CD4-positive, alpha-beta T cell (primary cell): ENCODE data around the gene SAXO1. TPM values are rescaled to one million over a fixed set of nuclear protein-coding genes. Genes with fewer than 3 reads are reported as not detected.

Source experiments
- ATAC-seq: fragments of 200-7000 bp; cut with Tn5 transposase; one replicate; pipeline ENCODE4 v1.10.0; 2022; ENCODE audit warnings: mild to moderate bottlenecking; ENCODE audit not compliant: poor library complexity
- CTCF ChIA-PET: fragments of 350-600 bp; sonication (Branson Sonifier 250); formaldehyde crosslinking; loops from one replicate; lab custom pipeline; 2021; ENCODE audit warnings: antibody characterized with exemption, inconsistent platforms; lab: Charles Lee
- POLR2A ChIA-PET: fragments of 350-600 bp; sonication (Branson Sonifier 250); formaldehyde crosslinking; loops from one replicate; lab custom pipeline; 2021; ENCODE audit warnings: antibody characterized with exemption, inconsistent platforms; lab: Charles Lee
- DNase-seq, 14 experiments: peaks; one replicate each; pipeline ENCODE4 v3.0.0-alpha.2; 2013 to 2020; ENCODE audit warnings: mixed read lengths in 2 of 14
- H3K27ac ChIP-seq, 2 donors: one replicate each; pipeline versions ENCODE4 v1.5.1 to v1.7.0; 2013; ENCODE audit warnings: low read length in 2 of 2, low read depth in 1 of 2, mild to moderate bottlenecking in 1 of 2
- H3K27me3 ChIP-seq, 2 experiments: 1 replicate in 1 of 2; 2 replicates in 1 of 2; pipeline versions ENCODE4 v1.6.1 to v1.7.0; 2013; ENCODE audit warnings: low read length in 2 of 2, control low read depth in 1 of 2, mild to moderate bottlenecking in 1 of 2, moderate library complexity in 1 of 2; ENCODE audit not compliant: insufficient read depth in 2 of 2, control insufficient read depth in 1 of 2
- H3K36me3 ChIP-seq: one replicate; pipeline ENCODE4 v1.6.1; 2013; ENCODE audit warnings: low read length, control low read depth; ENCODE audit not compliant: insufficient read depth
- H3K4me1 ChIP-seq: one replicate; pipeline ENCODE4 v1.6.1; 2013; ENCODE audit warnings: low read length, control low read depth; ENCODE audit not compliant: insufficient read depth
- H3K4me3 ChIP-seq: one replicate; pipeline ENCODE4 v1.5.1; 2013; ENCODE audit warnings: mild to moderate bottlenecking, low read length, moderate library complexity
- H3K9me3 ChIP-seq, 2 experiments: 1 replicate in 1 of 2; 2 replicates in 1 of 2; pipeline versions ENCODE4 v1.6.1 to v1.7.0; 2013; ENCODE audit warnings: low read length in 2 of 2, mild to moderate bottlenecking in 2 of 2, control low read depth in 1 of 2, moderate library complexity in 1 of 2; ENCODE audit not compliant: control insufficient read depth in 1 of 2, insufficient read depth in 1 of 2
- H3K27ac Mint-ChIP-seq: one replicate; pipeline ENCODE4 v1.8.0; 2020; ENCODE audit warnings: mixed read lengths
- H3K27me3 Mint-ChIP-seq: one replicate; pipeline ENCODE4 v1.8.0; 2021; ENCODE audit warnings: mixed read lengths
- H3K36me3 Mint-ChIP-seq: one replicate; pipeline ENCODE4 v1.8.0; 2021; ENCODE audit warnings: low read depth, mixed read lengths
- H3K4me1 Mint-ChIP-seq: one replicate; pipeline ENCODE4 v1.8.0; 2021; ENCODE audit warnings: low read depth, mixed read lengths
- H3K4me3 Mint-ChIP-seq: one replicate; pipeline ENCODE4 v1.8.0; 2020; ENCODE audit warnings: mild to moderate bottlenecking, mixed read lengths
- H3K9me3 Mint-ChIP-seq: one replicate; pipeline ENCODE4 v1.8.0; 2020; ENCODE audit warnings: mixed read lengths
- CTCF ChIP-seq: fragments of 200-600 bp; IDR thresholded peaks from one replicate; pipeline ENCODE4 v1.8.0; 2022; ENCODE audit warnings: antibody characterized with exemption, mild to moderate bottlenecking
- intact Hi-C, 2 experiments: fragments of 100-400 bp; cut with DNase I in 1 of 2; cut with micrococcal nuclease in 1 of 2; formaldehyde crosslinking; loops; one replicate each; pipeline versions ENCODE4 v1.15.1 to v1.9.0; 2023 to 2025; cut with DNase I, micrococcal nuclease
- total RNA-seq, 174 experiments: library from RNA in 2 of 174; stranded (reverse) in 2 of 174; gene quantifications; one replicate each; pipeline ENCODE4 v1.2.3 and lab custom pipeline; 2021 to 2026

The SAXO1 gene
- total RNA-seq, 2 experiments from 2014 or later: 0.19 to 0.34 TPM

- TF ChIP-seq CTCF: no peak
- Mint-ChIP-seq H3K4me1 (no peaks in the 10 kb centered on the region), H3K9me3 (no peaks in the 10 kb centered on the region), H3K27ac (no peak overlapping the region), H3K4me3 (no peak overlapping the region), H3K36me3 (no peaks in the 10 kb centered on the region), H3K27me3 (peaks cover 12% of the 10 kb centered on the region)
- no peak for ATAC-seq
- Histone ChIP-seq H3K4me1 (no peaks in the 10 kb centered on the region), H3K27me3 (no peaks in the 10 kb centered on the region), H3K36me3 (no peaks in the 10 kb centered on the region), H3K27ac (no peak overlapping the region), H3K9me3 (peaks cover 0 to 10% of the 10 kb centered on the region in 2 experiments), H3K4me3 (no peak overlapping the region)
- CTCF ChIA-PET: interaction anchor here (0.6 kb wide), 1 partner anchor 573 kb away, joined by 3 read pairs; no protein-coding TSS in a partner anchor
- POLR2A ChIA-PET: no interaction called here
- intact Hi-C loops: no loop called here
- DNase-seq: no peak
Observed at GRCh38 chr9:18907927-18908625, 124.9 kb downstream of the SAXO1 start.

GRCh38 chr9:18906656-18907395, 126.2 kb downstream of the SAXO1 start:
- TF ChIP-seq CTCF: no peak
- intact Hi-C loops: no loop called here
- Histone ChIP-seq H3K27ac (no peak overlapping the region), H3K9me3 (peaks cover 5 to 10% of the 10 kb centered on the region in 2 experiments), H3K27me3 (no peaks in the 10 kb centered on the region), H3K4me1 (no peaks in the 10 kb centered on the region), H3K36me3 (no peaks in the 10 kb centered on the region), H3K4me3 (no peak overlapping the region)
- ChIA-PET CTCF (no interaction called here), POLR2A (no interaction called here)
- Mint-ChIP-seq H3K4me3 (no peak overlapping the region), H3K36me3 (no peaks in the 10 kb centered on the region), H3K4me1 (no peaks in the 10 kb centered on the region), H3K27me3 (peaks cover 9% of the 10 kb centered on the region), H3K9me3 (peaks cover 5% of the 10 kb centered on the region), H3K27ac (no peak overlapping the region)
- DNase-seq (no peak), ATAC-seq (no peak)

GRCh38 chr9:18905883-18906629, 127.0 kb downstream of the SAXO1 start:
- intact Hi-C loops: no loop called here
- H3K4me3 Mint-ChIP-seq: no peak overlapping the region
- peaks cover 9% of the 10 kb centered on the region for H3K27me3 Mint-ChIP-seq
- POLR2A ChIA-PET: no interaction called here
- H3K27me3 ChIP-seq: no peaks in the 10 kb centered on the region
- H3K27ac Mint-ChIP-seq: no peak overlapping the region
- TF ChIP-seq CTCF: no peak
- H3K4me1 Mint-ChIP-seq: no peaks in the 10 kb centered on the region
- no peak overlapping the region for H3K4me3 ChIP-seq
- H3K36me3 ChIP-seq: no peaks in the 10 kb centered on the region
- H3K36me3 Mint-ChIP-seq: no peaks in the 10 kb centered on the region
- peaks cover 5% of the 10 kb centered on the region for H3K9me3 Mint-ChIP-seq
- DNase-seq: no peak
- no peak overlapping the region for H3K27ac ChIP-seq
- no peaks in the 10 kb centered on the region for H3K4me1 ChIP-seq
- CTCF ChIA-PET: no interaction called here
- peaks cover 10 to 12% of the 10 kb centered on the region in 2 experiments for H3K9me3 ChIP-seq
- no peak for ATAC-seq
